Fibroblast of the aortic adventitia (primary cell): ENCODE results near the gene TSEN2. TPM values are rescaled to one million over a fixed set of nuclear protein-coding genes. Genes with fewer than 3 reads are reported as not detected.

Source experiments
- DNase-seq: peaks from one replicate; pipeline ENCODE4 v3.0.0-alpha.2; 2010; ENCODE audit warnings: low read depth
- H3K4me3 ChIP-seq: 2 replicates; pipeline ENCODE4 v1.5.1; 2011; ENCODE audit warnings: low read depth, mild to moderate bottlenecking, control low read depth, low read length, moderate library complexity
- CTCF ChIP-seq: IDR thresholded peaks from 2 replicates; pipeline ENCODE4 v1.5.1; 2011; ENCODE audit warnings: mild to moderate bottlenecking, low read length, control low read depth, inconsistent platforms; ENCODE audit not compliant: insufficient read depth
- total RNA-seq: library from RNA; depleted of rRNA; stranded (reverse); fragments of >200 nt; gene quantifications from 2 replicates; pipeline ENCODE4 v1.2.3, GENCODE V29; 2012; ENCODE audit warnings: low replicate concordance

TSEN2 gene
- total RNA-seq, 1 donor: 17.7 TPM

- no peak for TF ChIP-seq CTCF
- no peak for DNase-seq
- H3K4me3 ChIP-seq: no peak overlapping the region
These were observed 60.6 kb downstream of the TSEN2 start for GRCh38 chr3:12544652-12545472.

GRCh38 chr3:12545473-12545791, 61.2 kb downstream of the TSEN2 start, which contains the start of gene MKRN2OS:
MKRN2OS (minus strand) TSS chr3:12545499; CDS start chr3:12545464, 35 bp downstream.
- no peak within 1 kb of the TSS for H3K4me3 ChIP-seq
- no peak for TF ChIP-seq CTCF
- no peak for DNase-seq

GRCh38 chr3:12549971-12550760, 65.9 kb downstream of the TSEN2 start:
- TF ChIP-seq CTCF: no peak
- DNase-seq: no peak
- no peak overlapping the region for H3K4me3 ChIP-seq

- peak overlapping the region; percentile 62 for H3K4me3 ChIP-seq
- peak; percentile 14 for DNase-seq
- TF ChIP-seq CTCF: no peak
These were observed 69.7 kb downstream of the TSEN2 start for GRCh38 chr3:12553921-12554391.

- DNase-seq: no peak
- TF ChIP-seq CTCF: no peak
- H3K4me3 ChIP-seq: peak overlapping the region; percentile 92
These were observed 72.0 kb downstream of the TSEN2 start for GRCh38 chr3:12556314-12556689.

GRCh38 chr3:12556690-12557472, 72.6 kb downstream of the TSEN2 start, which contains the start of gene MKRN2:
MKRN2 (plus strand) TSS chr3:12557087; CDS start chr3:12557151, 64 bp downstream.
- DNase-seq: peak; percentile 75
- H3K4me3 ChIP-seq: peak within 1 kb of the TSS; percentile 92
- no peak for TF ChIP-seq CTCF
